AG09309 (cell line): ENCODE data around the gene FOXE1.

ENCODE experiments used
- DNase-seq: peaks from one replicate; pipeline ENCODE4 v3.0.0-alpha.2; 2010; ENCODE audit warnings: low read depth
- H3K4me3 ChIP-seq: 2 replicates; pipeline ENCODE4 v1.5.1; 2011; ENCODE audit warnings: mild to moderate bottlenecking, low read depth, low read length, moderate library complexity; ENCODE audit not compliant: control insufficient read depth
- CTCF ChIP-seq: IDR thresholded peaks from 2 replicates; pipeline ENCODE4 v1.5.1; 2011; ENCODE audit warnings: mild to moderate bottlenecking, low read depth, low read length, inconsistent platforms; ENCODE audit not compliant: insufficient read depth, control insufficient read depth; ENCODE audit errors: missing control alignments

The FOXE1 gene

GRCh38 chr9:97855899-97856298 lies 2.9 kb downstream of the FOXE1 start:
- no peak for TF ChIP-seq CTCF

GRCh38 chr9:97856857-97857605 lies 4.0 kb downstream of the FOXE1 start:
- no peak for DNase-seq
- H3K4me3 ChIP-seq, result no peak overlapping the region
- TF ChIP-seq CTCF, result no peak

More at GRCh38 chr9:97855899-97856298, 2.9 kb downstream of the FOXE1 start:
- DNase-seq, result no peak
- H3K4me3 ChIP-seq, result no peak overlapping the region

DNA sequence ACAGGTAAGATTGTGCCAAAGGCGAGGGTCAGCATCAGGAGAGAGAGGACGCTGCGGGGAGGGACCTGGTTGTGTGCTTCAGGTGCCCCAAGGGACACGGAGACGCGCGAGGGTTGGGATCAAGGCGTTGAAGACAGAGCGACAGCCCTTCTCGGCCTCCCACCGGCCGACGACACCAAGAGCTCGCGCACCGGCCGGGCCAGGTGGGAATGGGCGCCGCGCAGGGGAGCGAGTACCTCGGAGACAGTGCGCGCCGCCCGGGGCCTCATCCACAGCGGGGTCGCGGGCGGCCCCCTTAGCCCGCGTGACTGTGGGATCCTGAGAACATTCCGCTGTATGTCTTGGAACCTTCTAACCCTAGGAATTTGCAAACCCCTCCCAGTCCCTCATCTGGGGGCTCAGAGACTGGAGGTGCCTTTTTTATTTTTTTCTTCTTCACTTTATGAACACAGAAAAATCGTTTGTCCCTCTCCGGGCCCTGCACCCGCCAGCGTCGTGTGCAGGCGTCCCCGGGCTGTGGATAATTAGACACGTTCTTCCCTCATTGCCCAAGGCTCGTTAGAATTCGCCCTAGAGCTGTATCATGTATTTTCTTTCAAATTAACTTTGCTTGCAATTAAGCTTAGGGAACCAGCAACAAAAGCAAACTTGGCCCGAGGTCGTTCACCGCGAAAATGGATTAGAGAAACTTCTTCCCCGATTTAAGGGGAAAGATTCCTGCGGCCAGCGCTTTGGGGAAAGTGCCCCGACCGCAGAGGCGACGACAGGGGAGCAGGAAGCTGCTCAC lies 4.8 kb downstream of the FOXE1 start:
- DNase-seq, result no peak
- no peak overlapping the region for H3K4me3 ChIP-seq
- TF ChIP-seq CTCF, result no peak

GRCh38 chr9:97858393-97858713 lies 5.3 kb downstream of the FOXE1 start:
- no peak overlapping the region for H3K4me3 ChIP-seq
- DNase-seq, result no peak
- no peak for TF ChIP-seq CTCF

DNA sequence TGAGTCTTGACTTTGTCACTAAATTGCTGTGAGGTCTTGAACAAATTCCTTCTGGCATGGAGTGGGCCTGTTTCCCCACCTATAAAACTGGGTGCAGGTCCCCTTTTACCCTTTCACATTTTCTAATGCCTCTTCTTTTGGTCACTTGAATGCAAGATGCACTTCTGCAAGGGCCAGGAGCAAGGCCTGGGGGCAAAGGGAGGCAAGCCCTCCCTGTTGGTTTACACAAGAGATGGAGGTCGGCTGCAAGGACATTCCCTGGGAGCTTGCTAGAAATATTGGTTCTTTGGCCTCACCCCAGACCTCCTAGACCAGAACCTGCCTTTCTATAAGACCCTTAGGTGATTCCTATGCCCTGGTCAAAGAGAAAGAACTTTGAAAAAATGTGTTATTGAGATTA lies 5.8 kb downstream of the FOXE1 start:
- DNase-seq, result no peak
- TF ChIP-seq CTCF, result no peak
- H3K4me3 ChIP-seq, result no peak overlapping the region

DNA sequence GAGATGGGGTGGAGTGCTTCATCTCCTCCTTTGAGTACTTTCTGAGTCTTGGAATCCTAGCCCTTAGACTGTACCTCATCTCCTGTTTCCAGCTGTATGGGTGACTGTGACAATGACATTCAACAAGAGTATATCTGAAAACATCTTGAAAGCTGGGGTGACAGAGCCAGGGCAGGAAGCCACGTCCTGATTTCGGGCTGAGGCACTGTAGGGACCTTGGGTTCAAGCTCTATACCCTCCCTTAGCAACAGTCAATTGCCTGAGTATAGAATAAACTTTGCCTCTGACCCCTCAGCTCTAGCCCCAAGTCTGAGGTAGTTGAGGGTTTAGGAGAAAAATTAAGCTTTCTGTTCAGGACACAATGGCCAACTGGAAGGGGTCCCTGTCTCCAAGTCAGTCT lies 6.3 kb downstream of the FOXE1 start:
- no peak for TF ChIP-seq CTCF
- H3K4me3 ChIP-seq, result no peak overlapping the region
- DNase-seq, result no peak
